Head of caudate nucleus (tissue), 42 donors: Measurements from ENCODE around the gene WDR5.

Experiments
- DNase-seq, 42 donors: peaks; one replicate each; pipeline versions ENCODE4 v3.0.0 to v3.0.0-alpha.2; 2020 to 2021; ENCODE audit warnings: mixed read lengths in 7 of 42
- intact Hi-C: fragments of 100-400 bp; cut with DNase I; formaldehyde crosslinking; loops from one replicate; pipeline ENCODE4 v1.15.0; 2022

The WDR5 gene

DNA sequence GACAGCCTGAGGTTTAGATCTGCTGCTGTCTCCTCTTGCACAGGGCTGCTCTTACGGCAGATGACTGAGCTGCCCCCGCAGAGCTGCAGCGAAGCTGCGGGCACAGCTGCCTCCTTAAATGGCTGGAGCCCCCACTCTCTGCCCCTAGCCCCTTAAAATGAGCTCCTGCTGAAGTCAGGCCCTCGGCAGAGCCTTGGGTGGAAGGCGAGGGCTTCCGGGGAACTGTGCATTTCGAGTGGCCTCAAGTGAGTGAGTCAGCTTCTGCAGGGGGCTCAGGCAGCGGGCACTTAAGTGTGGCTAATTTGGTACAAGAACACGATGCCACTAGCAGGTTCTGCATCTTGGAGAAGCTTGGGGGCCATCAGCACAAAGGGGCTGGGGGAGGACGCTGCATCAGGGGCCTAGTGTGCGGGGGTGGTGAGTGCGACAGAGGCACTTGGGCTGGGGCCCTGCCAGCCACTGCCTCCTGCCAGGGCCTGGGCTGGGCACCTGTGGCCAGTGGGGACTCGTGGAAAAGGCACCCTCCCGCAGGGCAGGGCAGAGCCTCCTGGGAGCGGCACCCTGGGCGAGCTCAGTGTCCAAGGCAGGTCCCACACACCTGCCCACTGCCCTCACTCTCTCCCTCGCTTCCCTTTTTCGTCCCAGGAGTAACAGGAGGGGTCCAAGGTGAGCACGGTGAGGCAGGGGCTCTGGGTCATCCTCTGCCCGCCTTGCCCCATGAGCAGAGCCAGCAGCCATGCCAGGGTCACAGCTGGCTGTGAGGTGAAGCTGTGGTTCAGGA, 57.3 kb downstream of the WDR5 start:
- intact Hi-C loops = no loop called here
- peak in 5 of 42 donors; percentile 2 to 26 (median 14) for DNase-seq

DNA sequence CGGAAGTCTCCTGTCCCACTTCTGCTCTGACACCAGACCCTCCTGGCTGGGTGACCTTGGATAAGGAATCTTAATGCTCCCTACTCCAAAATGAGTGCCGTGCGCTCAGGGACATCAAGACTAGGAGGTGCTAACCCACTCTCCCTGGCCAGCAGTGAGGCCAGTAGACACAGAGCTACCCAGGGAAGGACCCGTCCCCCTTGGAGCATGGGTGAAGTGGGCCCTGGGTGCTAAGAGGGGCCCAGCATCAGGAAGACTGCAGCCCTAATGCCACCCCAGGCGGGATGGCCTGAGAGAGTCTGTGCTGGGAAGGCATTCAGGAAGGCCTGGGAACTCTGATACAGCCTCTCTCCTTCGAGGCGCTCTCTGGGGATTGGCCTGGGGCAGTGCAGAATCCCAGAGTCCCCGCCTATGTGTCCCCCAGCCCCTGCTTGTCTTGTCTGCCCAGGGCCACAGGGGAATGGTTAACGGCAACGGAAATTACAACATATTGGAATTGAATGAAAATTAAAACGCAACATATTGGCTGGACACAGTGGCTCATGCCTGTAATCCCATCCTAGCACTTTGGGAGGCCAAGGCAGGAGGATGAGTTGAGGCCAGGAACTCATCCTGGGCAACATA, 58.1 kb downstream of the WDR5 start:
- DNase-seq = peak in 7 of 42 donors; percentile 0 to 18 (median 9)
- intact Hi-C loops = no loop called here

DNA sequence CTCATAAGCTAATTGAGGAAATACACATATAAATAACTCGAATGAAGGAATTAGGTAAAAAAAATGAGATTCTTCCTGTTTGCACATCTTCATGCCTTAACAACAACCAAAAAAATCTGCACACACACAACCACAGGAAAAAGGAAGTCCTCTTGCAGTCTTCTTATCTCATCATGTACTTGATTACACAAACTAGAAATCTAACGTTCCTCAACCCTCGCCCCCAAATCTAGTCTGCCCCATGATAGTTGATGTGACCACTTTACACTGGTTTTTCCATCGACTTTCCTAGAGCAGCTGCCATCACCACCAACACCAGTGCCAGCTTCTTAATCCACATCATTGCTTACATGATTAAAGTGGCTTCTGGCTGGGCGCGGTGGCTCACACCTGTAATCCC, 59.7 kb downstream of the WDR5 start:
- DNase-seq = peak in 3 of 42 donors; percentile 2 to 10 (median 8)
- intact Hi-C loops = no loop called here

DNA sequence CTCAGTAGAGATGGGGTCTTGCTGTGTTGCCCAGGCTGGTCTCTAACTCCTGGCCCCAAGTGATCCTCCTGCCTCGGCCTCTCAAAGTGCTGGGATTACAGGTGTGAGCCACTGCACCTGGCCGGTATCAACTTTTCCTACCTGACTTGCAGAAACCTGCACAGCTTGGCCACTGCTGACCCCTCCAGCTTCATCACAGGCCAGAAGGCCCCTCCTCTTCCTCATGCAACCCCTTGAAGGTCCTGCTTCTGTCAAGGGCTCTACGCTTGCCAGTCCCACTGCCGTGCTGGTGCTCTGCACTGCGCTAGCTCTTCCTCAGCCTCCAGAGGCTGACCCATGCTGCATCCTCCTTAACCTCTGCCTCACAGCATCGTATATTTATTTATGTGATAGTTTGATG, 61.0 kb downstream of the WDR5 start:
- intact Hi-C loops = no loop called here
- DNase-seq = no peak

DNA sequence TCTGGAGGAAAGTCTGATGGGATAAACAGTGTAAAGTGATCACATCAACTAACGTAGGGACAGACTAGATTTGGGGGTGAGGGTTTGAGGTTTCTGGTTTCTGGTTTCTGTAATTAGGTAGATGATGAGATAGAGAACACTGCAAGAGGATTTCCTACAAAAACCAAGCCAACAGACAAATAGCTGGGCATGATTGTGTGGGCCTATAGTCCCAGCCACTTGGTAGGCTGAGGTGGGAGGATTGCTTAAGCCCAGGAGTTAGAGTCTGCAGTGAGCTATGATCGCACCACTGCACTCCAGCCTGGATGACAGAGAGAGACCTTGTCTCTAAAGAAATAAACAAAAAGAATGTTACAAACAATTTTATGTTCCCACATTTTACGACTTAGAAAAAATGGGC, 62.9 kb downstream of the WDR5 start:
- no peak for DNase-seq
- intact Hi-C loops = no loop called here

DNA sequence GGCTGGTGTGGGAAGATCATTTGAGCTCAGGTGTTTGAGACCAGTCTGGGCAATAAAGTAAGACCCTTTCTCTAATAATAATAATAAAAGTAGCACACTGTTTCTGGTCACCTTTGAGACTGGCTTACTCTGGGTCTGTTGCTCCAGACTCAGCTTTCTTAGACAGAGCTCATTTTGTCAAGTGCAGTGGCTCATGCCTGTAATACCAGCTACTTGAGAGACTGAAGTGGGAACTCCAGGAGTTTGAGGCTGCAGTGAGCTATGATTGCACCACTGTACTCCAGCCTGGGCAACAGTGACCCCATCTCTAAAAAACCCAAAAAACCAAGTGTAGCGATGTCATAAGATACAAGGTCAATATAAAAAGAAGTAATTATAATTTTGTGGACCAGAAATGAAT, 64.8 kb downstream of the WDR5 start:
- no peak for DNase-seq
- intact Hi-C loops = no loop called here

DNA sequence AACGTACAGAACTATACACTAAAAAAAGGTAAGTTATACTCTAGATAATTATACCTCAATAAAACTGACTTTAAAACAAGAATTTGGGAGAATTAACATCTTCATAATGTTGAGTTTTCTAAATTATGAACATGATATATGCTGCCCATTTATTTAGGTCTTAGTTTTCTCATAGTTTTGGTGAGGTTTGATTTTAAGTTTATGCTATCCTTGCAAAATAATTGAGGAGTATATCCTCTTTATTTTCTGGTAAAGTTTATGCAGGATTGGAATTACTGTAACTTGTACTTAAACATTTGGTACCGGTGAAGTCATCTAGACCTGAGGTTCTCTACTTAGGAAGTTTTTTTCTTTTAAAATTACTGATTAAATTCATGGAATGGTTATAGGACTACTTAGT, 67.3 kb downstream of the WDR5 start:
- intact Hi-C loops = no loop called here
- DNase-seq = no peak

DNA sequence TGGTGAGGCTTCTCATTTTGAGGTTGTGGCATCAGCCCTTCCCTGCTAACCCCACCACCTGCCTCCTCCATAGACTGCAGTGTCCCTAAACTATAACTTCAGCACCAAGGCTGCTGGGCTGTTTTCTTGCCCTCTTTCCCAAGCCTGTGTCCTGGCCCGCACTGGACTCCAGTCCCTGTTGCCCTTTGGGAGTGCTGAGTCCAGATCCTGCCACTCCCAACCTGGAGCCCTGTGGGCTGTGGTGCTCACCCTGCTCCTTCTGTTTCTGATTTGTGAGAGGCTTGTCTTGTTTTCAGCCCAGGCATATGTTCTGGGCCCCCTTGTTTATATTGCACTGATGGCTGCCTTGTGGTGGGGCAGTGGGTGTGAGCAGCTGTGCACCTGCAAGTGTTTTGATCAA, 68.2 kb downstream of the WDR5 start:
- intact Hi-C loops = no loop called here
- DNase-seq = no peak

DNA sequence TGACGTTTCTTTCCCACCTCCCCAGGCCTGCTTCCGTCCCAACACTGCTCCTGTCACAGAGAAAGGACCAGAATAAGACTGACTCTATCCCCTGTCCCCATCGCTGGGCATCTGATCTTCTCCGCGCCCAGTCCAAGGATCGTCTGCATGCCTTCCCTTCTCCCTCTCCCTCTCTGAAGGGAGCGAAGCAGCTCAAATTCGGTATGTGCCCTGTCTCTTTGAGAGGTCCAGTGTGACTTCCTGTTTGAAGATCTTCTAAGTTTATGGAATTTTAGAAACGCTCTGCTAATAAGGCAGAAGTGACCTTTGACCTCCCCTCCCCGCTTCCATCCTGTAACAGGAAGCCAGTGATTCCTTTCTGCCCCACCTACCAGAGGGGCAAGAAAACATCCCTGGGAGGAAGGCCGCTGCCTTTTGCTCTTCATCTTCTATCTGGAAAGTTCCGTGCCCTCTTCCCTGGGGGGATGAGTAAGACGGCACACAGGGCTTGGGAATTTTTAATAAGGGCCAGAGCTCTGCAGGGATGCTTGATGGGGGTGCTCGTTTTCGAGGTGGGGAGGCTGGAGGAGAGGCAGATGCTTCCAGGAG, 69.2 kb downstream of the WDR5 start:
- DNase-seq = peak in 1 of 42 donors; percentile 5
- intact Hi-C loops = no loop called here

DNA sequence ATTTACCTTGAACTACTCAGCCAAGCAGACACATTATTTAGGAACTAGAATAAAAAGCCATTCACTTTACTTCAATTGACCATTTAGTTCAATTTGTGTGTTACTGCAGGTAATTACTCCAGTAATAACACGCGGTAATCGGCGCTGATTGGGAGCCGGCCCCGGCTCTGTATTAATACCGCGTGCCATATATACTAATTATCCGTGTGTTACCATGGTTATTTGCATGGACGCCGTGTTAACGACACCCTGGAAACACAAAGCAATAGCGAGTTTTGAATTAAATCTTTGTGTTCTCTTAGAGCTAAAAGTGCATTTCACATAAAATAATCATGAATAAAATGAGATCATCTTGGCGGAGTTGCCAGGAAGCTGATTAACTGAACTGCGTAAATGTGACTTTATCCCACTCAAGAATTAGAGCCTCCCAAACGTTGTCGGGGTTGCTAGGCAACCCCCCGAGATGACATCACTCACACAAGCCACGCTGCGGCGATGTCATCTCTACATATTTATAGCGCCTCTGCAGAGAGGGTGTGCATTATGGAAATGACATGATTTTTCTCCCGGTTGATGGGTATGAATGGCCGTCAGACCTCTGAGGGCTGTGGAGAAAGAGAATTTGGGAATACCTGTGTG, 69.9 kb downstream of the WDR5 start:
- intact Hi-C loops = no loop called here
- peak; percentile 67 to 94 (median 83) for DNase-seq

DNA sequence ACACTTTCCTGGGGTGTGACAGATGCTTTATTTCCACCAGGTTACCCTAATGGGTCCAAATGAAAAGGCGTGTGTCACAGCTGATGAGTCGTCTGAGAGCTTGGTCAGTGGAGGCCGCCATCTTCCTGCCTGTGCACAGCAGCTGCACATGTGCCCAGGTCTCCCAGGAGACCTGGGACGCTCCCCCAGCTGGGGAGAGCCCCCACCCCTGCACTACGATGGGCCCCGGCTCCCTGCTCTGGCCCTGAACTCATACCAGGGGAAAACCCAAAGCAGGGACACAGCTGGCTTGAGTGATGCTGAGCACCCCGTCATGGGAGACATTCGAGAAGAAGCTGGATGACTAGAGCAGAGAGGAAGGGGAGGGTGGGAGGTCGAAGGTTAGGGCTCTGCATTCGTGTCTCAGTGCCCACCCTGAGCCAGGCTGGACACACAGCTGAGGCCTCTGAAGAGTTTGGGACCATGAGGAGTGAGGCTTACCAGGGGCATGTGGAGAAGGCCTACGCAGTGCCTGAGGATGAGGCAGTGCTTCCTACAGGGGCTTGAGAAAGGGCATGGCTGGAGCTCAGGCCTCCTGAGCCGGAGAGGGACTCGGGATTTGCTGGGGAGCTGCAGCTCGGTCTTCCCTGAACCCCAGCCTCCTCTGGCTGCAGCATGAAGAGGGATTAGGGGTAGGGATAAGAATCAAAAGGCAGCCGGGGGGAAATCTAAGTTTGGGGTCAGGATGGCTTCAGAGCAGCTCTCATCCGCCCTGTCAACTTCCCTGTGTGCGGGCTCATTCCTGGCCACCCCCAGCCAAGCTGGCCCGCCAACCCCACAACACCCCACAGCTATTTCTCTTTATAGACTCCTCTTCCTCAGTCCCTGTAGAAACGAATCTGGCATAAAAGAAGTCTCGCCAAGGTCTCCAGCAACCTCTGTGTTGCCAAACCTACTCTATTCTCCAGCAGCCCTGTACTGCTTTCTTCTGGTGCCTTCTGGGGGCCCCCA, 70.7 kb downstream of the WDR5 start:
- peak in 4 of 42 donors; percentile 2 to 52 (median 20) for DNase-seq
- intact Hi-C loops = no loop called here

DNA sequence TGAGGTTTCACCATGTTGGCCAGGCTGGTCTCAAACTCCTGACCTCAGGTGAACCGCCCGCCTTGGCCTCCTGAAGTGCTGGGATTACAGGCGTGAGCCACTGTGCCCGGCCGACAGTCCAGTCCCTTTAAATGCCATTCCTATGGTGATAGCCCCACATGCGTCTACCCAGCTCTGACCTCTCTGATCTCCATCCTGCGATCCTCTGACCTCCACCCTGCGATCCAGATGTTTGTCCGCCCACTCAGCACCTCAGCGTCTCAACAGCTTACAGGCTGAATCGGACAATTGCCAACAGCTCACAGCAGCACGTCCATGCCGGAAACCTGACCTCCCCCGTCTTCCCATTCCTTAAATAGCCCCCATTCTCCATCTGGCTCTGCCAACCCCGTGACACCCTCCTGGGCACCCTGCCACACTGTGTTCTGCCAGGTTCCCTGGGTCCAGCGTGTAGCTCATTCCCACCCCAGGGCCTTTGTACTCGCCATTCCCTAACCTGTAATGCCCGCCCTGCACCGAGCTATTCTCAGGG, 72.5 kb downstream of the WDR5 start:
- peak in 5 of 42 donors; percentile 16 to 39 (median 19) for DNase-seq
- intact Hi-C loops = no loop called here

DNA sequence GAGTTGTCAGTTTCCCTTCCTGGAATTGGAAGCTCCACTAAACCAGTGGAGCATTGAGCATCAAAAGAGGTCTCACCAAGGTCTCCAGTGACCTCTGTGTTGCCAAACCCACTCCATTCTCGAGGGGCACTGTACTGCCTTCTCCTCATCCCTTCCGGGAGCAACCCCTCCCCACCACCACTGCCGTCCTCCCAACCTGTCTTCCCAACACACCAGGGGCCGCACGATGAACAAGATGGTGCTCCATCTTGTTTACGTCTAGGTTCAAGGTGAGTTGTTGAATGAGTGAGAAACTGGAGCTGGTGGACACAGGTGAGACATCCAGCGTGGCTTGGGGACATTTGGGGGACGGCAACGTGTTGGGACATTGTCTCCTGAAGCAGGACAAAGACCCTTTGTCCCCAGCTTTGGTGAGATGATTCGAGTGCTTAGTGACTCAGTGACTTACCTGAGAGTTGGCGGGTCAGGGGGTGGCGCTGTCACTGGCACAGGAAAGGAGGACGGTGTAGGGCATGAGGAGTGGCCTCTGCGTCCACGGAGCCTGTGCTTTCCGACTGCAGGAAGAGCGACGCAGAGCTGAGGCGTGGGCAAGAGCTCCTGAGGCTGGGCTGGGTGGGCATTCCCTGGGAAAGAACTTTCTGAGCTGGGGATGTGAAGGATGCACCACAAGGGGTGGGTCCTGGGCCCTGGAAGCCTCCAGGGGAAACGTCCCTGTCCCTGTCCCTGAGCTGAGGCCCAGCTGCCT, 73.3 kb downstream of the WDR5 start:
- DNase-seq = peak in 1 of 42 donors; percentile 9
- intact Hi-C loops = no loop called here
